GM15510 (cell line): Measurements from ENCODE around the gene DNAJC15.

Experiments
- POLR2A ChIP-seq: IDR thresholded peaks from 3 replicates; pipeline ENCODE4 v1.6.1; 2011; ENCODE audit warnings: borderline replicate concordance; ENCODE audit not compliant: insufficient read length; ENCODE audit errors: extremely low read depth

DNAJC15 gene

DNA sequence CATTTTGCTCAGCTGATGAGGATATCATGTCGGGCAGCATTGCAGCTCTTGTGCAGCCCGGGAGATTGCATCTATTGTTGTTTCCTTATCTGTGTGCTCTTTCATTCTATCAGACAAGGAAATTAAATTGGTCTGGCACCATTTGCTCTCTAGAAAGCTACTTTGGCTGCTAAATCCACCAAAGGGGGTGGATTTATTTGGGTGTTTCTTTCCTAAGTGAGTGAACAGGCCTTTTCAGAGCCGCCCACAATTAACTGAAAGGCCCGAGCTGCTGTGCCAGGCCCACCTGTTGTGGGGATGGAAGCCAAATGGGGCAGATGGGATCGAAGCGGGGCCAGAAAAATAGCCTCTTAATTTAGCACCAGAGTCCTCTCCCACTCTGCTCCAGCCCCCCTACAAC lies 99.4 kb downstream of the DNAJC15 start:
- TF ChIP-seq POLR2A: no peak

DNA sequence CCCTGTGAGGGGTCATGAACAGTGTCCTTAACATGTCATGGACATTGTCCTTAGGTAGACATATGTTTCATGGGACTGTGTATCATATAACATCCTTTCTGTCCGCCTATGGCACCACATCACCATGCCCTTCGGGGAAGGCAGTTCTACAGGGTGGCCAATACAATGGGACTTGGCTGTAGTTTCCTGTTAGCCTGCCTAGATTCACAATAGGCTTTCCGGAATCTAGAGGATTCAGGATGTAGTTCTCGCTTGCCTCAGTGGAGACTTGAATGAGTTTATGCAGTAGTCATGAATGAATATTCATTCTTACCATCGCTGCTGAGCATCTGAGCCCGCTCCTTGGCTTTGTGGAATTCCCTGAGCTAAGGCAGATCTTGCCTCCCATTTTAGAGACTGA lies 100.5 kb downstream of the DNAJC15 start:
- TF ChIP-seq POLR2A: no peak

DNA sequence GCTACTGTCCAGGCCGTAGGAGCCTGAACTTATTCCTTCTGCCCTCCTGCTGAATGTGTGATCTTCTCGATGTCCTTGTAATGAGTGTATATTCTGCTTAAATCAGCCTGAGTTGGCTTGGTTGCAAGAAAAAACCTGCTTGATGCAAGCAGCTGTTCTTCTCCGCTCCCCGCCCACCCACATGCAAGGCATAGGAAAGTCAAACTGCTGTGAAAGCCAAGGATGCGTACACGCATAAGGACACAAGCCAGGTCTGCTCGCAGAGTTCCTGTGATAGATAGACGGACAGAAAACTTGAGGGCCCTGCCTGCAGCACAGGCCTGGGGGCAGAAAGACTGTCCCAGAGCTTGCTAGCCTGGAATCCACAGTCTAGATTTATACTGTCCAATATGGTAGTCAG lies 101.1 kb downstream of the DNAJC15 start:
- no peak for TF ChIP-seq POLR2A

DNA sequence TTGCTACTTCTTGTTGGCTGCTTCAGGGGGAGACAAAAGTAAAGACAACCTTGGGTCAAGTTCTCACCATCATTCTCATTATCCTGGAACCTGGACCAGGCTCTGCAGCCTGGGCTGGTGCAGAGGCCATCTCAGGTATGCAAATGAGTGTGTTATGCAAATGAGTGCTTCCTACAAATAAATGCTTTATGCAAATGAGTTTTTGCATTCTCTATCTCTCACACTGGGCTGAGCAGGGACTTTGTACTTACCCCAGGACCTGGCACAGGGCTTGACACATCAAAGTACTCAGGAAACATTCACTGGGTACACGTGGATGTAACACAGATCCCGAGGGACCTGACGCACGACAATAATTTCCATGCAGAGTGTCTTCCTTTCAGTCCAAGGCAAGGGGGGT lies 103.0 kb downstream of the DNAJC15 start:
- TF ChIP-seq POLR2A: no peak

DNA sequence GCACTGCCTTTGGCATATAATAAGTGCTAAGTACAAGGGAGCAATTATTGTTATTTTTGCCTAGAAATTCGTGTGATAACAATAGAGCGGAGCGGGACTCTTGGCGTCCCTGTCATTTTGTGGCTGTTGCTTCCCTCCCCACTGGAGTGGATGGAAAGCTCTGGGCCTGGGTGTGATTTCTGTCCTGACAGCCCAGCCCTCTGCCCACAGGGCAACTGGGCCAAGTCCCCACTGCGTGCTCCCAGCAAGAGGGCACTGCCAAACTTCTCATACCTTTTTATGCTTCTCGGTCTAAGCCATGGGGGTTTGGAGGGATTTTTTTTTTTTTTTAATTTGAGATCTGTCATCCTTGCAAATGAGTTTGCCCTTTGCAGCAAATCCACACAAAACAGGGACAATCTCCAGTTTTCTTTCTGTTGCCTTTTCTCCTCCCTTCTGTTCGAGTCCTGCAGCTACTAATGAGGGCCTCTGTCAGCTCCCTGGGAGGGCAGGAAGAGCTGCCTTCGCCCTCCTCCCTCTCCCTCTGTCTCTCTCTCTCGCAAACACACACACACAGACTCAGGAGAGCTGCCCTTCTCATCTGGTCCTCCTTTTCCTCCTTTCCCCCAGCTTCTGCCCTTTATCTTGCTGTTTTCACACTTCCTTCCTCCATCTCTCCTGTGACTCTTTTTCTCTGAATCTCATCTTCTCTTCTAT lies 103.9 kb downstream of the DNAJC15 start:
- no peak for TF ChIP-seq POLR2A

DNA sequence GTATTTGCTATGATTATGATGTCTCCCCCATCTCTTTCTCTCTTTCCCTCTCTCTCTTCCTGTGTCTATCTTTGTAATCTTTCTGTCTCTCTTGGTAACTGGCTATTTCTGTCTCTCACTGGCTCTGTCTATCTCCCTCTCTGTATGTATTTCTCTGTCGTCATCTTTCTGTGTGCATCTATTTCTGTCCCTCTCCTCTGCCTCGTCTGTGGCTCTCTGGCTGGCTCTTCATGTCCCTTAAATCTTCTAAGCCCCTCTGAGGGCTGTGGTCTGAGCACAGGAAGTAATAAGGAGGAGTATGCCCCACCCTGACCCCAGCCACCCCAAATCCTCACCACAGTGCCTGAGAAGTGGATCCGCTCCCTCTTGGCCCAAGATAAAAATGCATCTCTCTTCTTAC lies 104.4 kb downstream of the DNAJC15 start:
- TF ChIP-seq POLR2A: no peak

DNA sequence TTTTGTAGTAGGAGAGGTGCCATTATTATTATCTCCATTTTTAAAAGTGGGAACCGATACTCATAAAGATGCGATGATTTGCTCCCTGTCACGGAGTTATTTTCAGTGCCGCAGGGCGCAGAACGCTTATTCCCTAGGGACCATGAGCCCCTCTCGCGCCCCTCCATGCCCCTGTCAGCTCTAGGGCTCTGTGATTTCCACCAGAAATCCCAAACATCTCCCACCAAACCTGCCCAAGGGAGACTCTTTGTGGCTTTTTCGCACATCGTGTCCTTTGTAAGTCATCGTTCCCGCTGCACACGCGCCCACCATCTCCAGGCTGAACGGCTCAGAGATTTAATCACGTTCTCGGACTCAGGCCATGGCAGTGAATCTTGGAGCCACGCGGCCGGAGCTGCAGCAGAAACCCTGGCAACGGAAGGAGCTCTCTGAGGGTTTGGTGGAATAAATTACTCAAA lies 105.1 kb downstream of the DNAJC15 start:
- no peak for TF ChIP-seq POLR2A

DNA sequence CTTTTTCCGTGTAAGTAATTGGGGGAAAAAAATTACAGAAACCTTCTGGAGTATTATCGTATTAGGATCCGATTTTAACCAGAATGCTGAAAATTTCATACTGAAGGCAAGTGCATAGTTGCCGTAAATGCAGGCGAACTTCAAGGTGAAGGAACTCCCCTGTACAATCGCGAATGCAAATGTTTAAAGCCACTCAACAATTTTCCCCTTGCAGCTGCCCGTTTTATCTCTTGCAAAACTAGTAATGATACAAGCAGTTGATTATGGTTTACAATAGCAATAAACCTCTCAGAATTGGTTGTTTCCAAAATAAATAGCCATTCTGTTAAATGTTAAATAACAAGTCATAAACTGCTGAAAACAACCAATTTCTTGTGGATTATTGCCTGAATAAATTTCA lies 105.7 kb downstream of the DNAJC15 start:
- no peak for TF ChIP-seq POLR2A

DNA sequence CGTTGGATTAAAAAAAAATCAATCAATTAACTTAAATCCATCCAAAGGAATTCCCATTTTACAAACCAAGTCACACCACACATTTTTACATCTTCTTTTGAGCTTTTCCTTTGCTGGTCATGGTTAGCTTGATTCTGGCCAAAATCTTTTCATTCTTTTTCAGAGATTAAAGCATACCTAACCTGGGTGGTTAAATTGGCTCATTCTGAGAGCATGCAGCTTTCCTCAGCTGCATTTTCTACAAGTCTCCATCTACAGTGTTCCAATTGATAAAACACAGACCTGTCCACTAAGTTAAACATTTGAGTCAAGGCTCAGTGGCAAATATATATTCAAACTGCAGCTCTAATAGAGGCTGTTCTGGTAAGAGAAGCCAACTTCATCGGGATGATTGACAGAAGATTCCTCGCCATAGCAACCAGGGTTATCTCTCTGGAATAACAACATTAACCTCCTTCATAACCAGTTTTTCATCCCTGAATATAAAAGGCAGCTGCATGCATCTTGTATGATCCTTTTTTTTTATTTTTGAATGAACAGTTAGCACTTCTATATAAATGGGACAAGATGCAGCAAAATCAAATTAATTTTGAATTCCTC lies 106.2 kb downstream of the DNAJC15 start:
- TF ChIP-seq POLR2A: no peak

DNA sequence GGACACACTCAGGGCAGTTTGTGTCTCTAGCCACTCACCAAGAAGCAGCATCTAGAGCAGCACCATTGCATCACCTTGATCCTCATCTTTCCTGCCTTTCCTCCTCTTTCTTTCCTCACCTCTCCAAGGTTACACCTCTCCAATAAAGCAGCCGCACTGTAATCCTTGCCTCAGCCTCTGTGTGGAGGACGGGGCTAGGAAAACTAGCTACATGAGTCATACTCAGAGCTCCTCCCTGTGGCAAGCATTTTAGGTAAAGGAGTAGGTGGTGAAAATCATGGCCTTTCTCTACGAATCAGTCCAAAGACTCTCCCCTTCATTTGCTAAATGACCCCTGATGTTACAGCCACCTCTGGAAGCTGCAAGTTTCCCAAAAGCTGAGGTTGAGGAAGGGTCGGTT lies 108.9 kb downstream of the DNAJC15 start:
- TF ChIP-seq POLR2A: no peak

DNA sequence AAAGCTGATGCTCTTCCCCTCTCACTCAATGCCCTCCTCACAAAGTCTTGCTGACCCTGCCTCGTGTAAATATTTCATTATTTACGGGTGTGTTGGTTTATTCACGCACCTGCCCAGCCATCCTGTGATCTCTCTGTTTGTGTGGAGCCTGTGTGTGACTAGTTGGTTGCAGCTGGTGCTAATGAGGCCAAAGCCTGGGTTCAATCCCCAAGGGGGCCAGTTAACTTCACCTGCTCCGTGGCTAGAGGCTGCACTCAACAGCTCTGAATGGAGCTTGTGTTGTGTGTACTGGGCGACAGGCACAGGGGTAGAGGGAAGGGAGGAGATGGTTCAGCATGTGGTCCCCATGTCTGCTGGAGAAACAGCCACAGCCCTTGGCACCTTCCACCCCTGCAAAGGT lies 109.5 kb downstream of the DNAJC15 start:
- TF ChIP-seq POLR2A: no peak

DNA sequence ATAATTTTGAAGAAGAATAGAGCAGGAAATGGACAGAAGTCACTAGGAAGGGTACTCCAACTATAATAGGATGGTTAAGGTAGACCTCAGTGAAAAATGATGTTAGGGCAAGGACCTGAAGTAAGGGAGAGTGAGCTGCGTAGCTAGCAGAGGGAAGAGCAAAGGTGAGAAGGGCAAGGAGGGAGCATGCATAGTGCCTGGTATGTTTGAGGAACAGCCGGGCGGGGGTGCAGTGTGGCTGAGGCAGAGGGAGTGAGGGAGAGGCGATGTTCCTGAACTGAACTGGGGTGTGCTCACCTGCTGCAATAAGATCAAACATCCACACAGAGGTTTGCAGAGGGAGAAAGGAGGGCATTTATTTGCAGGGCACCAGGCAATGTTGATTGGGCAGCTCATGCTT lies 110.4 kb downstream of the DNAJC15 start:
- no peak for TF ChIP-seq POLR2A

DNA sequence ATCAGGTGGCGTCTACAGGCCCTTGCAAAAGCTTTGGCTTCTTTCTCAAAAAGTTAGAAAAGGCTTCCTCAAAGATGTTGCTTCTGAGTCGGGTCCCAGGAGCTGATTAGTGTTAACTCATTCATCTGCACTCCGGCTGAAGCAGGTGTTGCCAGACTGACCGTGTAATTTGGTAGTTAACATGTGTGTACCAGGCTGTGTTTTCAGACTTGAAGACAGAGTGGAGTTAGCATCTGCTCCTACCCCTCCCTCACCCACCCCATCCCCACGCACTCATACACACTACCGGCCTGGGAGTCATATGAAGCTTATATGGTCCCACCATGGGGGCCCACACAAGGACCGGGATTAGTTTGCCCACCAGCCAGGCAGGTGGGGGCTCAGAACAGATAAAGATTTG lies 111.5 kb downstream of the DNAJC15 start:
- no peak for TF ChIP-seq POLR2A

DNA sequence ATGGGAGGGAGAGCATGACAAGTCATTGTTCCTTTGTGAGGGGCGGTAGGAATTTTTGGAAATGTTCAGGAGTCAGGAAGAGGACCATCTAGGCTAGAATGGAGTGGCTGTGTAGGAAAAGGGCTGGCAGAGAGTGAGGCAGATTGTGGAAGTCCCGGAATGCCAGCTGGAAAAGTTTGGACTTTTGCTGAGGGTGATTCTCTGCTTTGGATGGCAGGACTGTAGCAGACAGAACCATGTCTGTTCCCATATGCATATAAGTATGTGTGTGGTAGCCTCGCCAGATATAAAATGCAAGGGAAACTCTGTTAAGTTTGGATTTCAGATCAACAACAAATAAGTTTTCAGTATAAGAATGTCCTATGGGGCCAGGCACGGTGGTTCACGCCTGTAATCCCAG lies 112.1 kb downstream of the DNAJC15 start:
- no peak for TF ChIP-seq POLR2A

DNA sequence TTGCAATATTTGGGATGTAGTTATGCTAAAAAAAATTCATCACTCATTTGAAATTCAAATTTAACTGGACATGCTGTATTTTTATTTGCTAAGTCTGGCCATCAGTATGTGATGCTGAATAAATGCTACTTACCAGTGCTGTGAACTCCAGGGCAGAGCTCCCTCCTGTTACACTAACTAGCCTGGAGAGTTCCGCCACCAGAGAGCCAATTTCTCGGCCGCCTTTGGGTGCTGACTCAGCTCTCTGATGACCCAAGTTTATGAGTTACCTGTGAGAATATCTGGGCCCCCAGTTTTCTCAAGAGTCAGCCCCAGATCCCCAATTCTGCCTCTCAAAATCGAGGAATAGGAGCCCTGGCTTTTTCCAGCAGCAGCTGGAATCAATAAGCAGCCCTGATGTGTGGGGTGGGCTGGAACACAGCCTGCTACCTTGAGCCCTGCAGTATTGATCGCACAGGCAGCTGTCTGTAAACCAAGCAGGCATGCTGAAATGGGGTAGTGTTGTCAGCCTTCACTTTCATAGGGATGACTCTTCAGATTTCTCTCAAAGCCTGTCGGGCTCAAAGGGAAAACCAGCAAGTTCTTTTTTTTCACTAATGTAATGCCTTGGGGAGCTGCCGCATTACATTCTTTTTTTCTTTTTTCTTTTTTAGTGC lies 113.7 kb downstream of the DNAJC15 start:
- TF ChIP-seq POLR2A: no peak

DNA sequence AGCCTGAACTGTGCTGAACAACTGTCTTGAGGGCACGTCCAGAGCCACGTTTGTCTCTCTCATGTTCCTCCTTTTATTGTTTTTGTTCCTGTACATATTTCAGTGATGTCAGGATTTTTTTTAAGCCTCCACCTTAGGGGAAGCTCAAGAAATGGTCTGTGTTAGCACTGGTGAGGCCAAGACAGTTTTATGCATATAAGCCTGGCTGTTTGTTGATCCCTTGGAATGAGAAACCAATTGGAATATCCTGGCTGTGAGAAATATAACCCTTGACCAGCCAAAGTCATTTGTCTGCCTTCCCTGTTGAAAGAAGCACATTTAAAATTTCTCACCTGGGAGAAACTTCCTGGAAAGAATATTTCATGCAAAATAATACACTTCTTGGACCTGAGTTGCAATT lies 115.8 kb downstream of the DNAJC15 start:
- TF ChIP-seq POLR2A: no peak
